Astrocyte (in vitro differentiated cells and primary cell): ENCODE data around the gene DMKN. TPM values are rescaled to one million over a fixed set of nuclear protein-coding genes. Genes with fewer than 3 reads are reported as not detected.

ENCODE experiments used
- DNase-seq: peaks from one replicate; pipeline ENCODE4 v3.0.0-alpha.2; 2010; ENCODE audit warnings: low read depth
- FAIRE-seq: peaks from 2 replicates; lab custom pipeline; 2011; peaks lifted over from hg19 to GRCh38; lab: Jason Lieb, UNC
- H2AFZ ChIP-seq: 2 replicates; pipeline ENCODE4 v1.6.0; 2012; ENCODE audit warnings: low read depth, low read length, inconsistent platforms
- H3K27ac ChIP-seq: 2 replicates; pipeline ENCODE4 v1.5.1; 2011; ENCODE audit warnings: low read depth, low read length, inconsistent platforms
- H3K27me3 ChIP-seq: 2 replicates; pipeline ENCODE4 v1.6.0; 2011; ENCODE audit warnings: low read length, inconsistent platforms; ENCODE audit not compliant: insufficient read depth
- H3K36me3 ChIP-seq: 2 replicates; pipeline ENCODE4 v1.5.1; 2011; ENCODE audit warnings: low read length, inconsistent platforms; ENCODE audit not compliant: insufficient read depth
- H3K4me1 ChIP-seq: 2 replicates; pipeline ENCODE4 v1.5.1; 2011; ENCODE audit warnings: low read length, inconsistent platforms; ENCODE audit not compliant: insufficient read depth
- H3K4me2 ChIP-seq: 2 replicates; pipeline ENCODE4 v1.6.0; 2012; ENCODE audit warnings: low read length, inconsistent platforms
- H3K4me3 ChIP-seq: 2 replicates; pipeline ENCODE4 v1.5.1; 2011; ENCODE audit warnings: low read depth, mild to moderate bottlenecking, low read length, inconsistent platforms; ENCODE audit not compliant: insufficient read depth
- H3K79me2 ChIP-seq: 2 replicates; pipeline ENCODE4 v1.6.0; 2012; ENCODE audit warnings: mild to moderate bottlenecking, low read length, inconsistent platforms; ENCODE audit not compliant: insufficient read depth
- H3K9ac ChIP-seq: 2 replicates; pipeline ENCODE4 v1.6.0; 2012; ENCODE audit warnings: mild to moderate bottlenecking, low read length, inconsistent platforms
- H3K9me3 ChIP-seq: 2 replicates; pipeline ENCODE4 v1.5.1; 2012; ENCODE audit warnings: low read depth, mild to moderate bottlenecking, low read length, inconsistent platforms; ENCODE audit not compliant: insufficient read depth
- H4K20me1 ChIP-seq: 2 replicates; pipeline ENCODE4 v1.6.0; 2012; ENCODE audit warnings: low read length, inconsistent platforms; ENCODE audit not compliant: insufficient read depth
- H3K27ac Mint-ChIP-seq: one replicate; pipeline ENCODE4 v1.8.0; 2021; ENCODE audit warnings: mild to moderate bottlenecking, mixed read lengths; ENCODE audit not compliant: unreplicated experiment
- H3K27me3 Mint-ChIP-seq: one replicate; pipeline ENCODE4 v1.8.0; 2021; ENCODE audit warnings: low read depth, mixed read lengths; ENCODE audit not compliant: unreplicated experiment
- H3K36me3 Mint-ChIP-seq: one replicate; pipeline ENCODE4 v1.8.0; 2021; ENCODE audit warnings: low read depth, mixed read lengths; ENCODE audit not compliant: unreplicated experiment
- H3K4me1 Mint-ChIP-seq: one replicate; pipeline ENCODE4 v1.8.0; 2021; ENCODE audit warnings: low read depth, mixed read lengths; ENCODE audit not compliant: unreplicated experiment
- H3K4me3 Mint-ChIP-seq: one replicate; pipeline ENCODE4 v1.8.0; 2021; ENCODE audit warnings: mild to moderate bottlenecking, moderate library complexity, mixed read lengths; ENCODE audit not compliant: unreplicated experiment
- H3K9me3 Mint-ChIP-seq: one replicate; pipeline ENCODE4 v1.8.0; 2021; ENCODE audit warnings: mild to moderate bottlenecking, mixed read lengths; ENCODE audit not compliant: unreplicated experiment
- EZH2 ChIP-seq: IDR thresholded peaks from 2 replicates; pipeline ENCODE4 v1.6.1; 2012; ENCODE audit warnings: mild to moderate bottlenecking, low read length, inconsistent platforms; ENCODE audit not compliant: insufficient read depth
- total RNA-seq: library from RNA; stranded (reverse); gene quantifications from 2 replicates; pipeline ENCODE4 v1.2.1, GENCODE V29; 2021
- TF ChIP-seq, protein P1 (sequence below): IDR thresholded peaks from 2 replicates; pipeline ENCODE4 v1.5.1; 2011; ENCODE audit warnings: low read depth, mild to moderate bottlenecking, inconsistent platforms, low read length, moderate library complexity; ENCODE audit not compliant: insufficient read depth

Gene DMKN
- total RNA-seq, 1 donor from 2014 or later, result 56.9 TPM

DNA sequence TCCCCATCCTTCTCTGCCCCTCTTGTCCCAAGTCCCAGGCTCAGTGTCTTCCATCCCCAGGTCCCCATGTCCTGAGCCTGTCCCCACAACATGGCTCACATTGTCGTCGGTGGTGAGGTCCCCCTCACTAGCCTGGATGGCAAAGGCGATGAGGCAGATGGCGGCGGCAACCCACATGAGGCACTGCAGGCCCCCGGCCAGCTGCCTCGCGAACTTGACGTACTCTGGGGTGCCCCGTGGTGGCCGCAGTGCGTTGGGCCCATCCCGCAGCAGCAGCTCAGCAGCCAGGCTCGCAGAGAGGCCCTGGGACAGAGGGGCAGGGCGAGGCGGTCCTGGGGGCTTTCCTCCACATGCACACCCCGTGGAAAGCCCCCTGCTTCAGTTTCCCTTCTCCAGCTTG lies 48.9 kb upstream of the DMKN start:
- FAIRE-seq, result no peak
- Histone ChIP-seq H3K4me3 (no peak overlapping the region), H3K4me1 (peaks cover 2% of the 10 kb centered on the region), H4K20me1 (no peaks in the 10 kb centered on the region), H3K36me3 (no peaks in the 10 kb centered on the region), H3K9me3 (no peaks in the 10 kb centered on the region), H3K4me2 (no peak overlapping the region), H3K27me3 (peaks cover 12% of the 10 kb centered on the region), H2AFZ (no peak overlapping the region), H3K27ac (no peak overlapping the region), H3K79me2 (no peaks in the 10 kb centered on the region), H3K9ac (no peak overlapping the region)
- TF ChIP-seq EZH2, result no peak
- TF ChIP-seq, protein P1, sequence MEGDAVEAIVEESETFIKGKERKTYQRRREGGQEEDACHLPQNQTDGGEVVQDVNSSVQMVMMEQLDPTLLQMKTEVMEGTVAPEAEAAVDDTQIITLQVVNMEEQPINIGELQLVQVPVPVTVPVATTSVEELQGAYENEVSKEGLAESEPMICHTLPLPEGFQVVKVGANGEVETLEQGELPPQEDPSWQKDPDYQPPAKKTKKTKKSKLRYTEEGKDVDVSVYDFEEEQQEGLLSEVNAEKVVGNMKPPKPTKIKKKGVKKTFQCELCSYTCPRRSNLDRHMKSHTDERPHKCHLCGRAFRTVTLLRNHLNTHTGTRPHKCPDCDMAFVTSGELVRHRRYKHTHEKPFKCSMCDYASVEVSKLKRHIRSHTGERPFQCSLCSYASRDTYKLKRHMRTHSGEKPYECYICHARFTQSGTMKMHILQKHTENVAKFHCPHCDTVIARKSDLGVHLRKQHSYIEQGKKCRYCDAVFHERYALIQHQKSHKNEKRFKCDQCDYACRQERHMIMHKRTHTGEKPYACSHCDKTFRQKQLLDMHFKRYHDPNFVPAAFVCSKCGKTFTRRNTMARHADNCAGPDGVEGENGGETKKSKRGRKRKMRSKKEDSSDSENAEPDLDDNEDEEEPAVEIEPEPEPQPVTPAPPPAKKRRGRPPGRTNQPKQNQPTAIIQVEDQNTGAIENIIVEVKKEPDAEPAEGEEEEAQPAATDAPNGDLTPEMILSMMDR, result no peak
- no peaks in the 10 kb centered on the region for H3K36me3 Mint-ChIP-seq
- H3K4me1 Mint-ChIP-seq, result no peaks in the 10 kb centered on the region
- no peak overlapping the region for H3K4me3 Mint-ChIP-seq
- peaks cover 51% of the 10 kb centered on the region for H3K27me3 Mint-ChIP-seq
- H3K9me3 Mint-ChIP-seq, result no peaks in the 10 kb centered on the region
- DNase-seq, result no peak
- H3K27ac Mint-ChIP-seq, result no peak overlapping the region

DNA sequence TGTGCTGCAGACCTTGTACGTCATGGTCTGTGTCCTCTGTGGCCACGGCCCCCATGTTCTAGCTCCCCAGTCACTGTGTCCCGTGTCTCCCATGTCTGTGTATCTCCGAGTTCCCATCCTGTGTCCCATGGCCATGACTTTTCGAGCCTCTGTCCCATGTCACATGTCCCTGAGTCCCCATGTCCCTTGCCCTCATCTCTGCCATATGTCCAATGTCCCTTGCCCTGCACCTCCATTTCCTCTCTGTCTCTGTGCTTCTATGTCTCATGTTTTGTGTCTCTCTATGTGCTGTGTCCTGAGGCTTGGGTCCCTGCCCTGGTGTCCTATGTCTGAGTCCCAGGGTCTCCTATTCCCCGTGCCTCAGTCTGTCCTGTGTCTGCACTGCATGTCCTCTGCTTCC lies 48.0 kb upstream of the DMKN start:
- H3K9me3 Mint-ChIP-seq, result no peaks in the 10 kb centered on the region
- H3K79me2 ChIP-seq, result no peaks in the 10 kb centered on the region
- H3K4me3 ChIP-seq, result no peak overlapping the region
- H3K4me2 ChIP-seq, result no peak overlapping the region
- no peak overlapping the region for H2AFZ ChIP-seq
- no peaks in the 10 kb centered on the region for H3K4me1 Mint-ChIP-seq
- H3K27ac Mint-ChIP-seq, result no peak overlapping the region
- H3K36me3 Mint-ChIP-seq, result no peaks in the 10 kb centered on the region
- H3K27me3 ChIP-seq, result peaks cover 12% of the 10 kb centered on the region
- no peaks in the 10 kb centered on the region for H3K9me3 ChIP-seq
- no peaks in the 10 kb centered on the region for H3K36me3 ChIP-seq
- FAIRE-seq (no peak), DNase-seq (no peak)
- peaks cover 2% of the 10 kb centered on the region for H3K4me1 ChIP-seq
- H3K27ac ChIP-seq, result no peak overlapping the region
- H3K27me3 Mint-ChIP-seq, result peaks cover 56% of the 10 kb centered on the region
- H3K4me3 Mint-ChIP-seq, result no peak overlapping the region
- no peaks in the 10 kb centered on the region for H4K20me1 ChIP-seq
- TF ChIP-seq, protein P1, result no peak
- no peak for TF ChIP-seq EZH2
- no peak overlapping the region for H3K9ac ChIP-seq

DNA sequence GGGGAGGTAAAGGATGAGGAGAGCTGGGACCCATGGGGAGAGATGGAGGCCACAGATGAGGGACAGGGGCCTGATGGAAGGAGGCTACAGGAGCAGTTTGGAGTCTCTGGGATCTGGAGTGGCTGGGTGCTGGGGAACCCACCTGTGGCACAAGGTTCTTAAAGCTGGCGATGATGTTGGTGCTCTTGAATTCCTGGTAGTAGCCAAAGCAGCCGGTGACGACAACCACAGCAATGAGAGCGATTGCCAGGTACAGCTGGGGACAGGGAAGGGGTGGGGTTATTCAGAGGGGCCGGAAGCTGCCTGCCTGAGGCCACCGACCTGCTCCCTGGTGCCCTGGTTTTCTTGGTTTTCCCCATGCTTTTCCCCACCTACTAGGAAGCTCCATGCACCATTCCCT lies 47.2 kb upstream of the DMKN start:
- peaks cover 12% of the 10 kb centered on the region for H3K27me3 ChIP-seq
- no peaks in the 10 kb centered on the region for H4K20me1 ChIP-seq
- Mint-ChIP-seq H3K4me1 (no peaks in the 10 kb centered on the region), H3K36me3 (no peaks in the 10 kb centered on the region), H3K9me3 (no peaks in the 10 kb centered on the region), H3K4me3 (no peak overlapping the region), H3K27ac (no peak overlapping the region), H3K27me3 (peaks cover 62% of the 10 kb centered on the region)
- TF ChIP-seq, protein P1, result no peak
- TF ChIP-seq EZH2, result no peak
- H3K4me3 ChIP-seq, result no peak overlapping the region
- peaks cover 2% of the 10 kb centered on the region for H3K4me1 ChIP-seq
- no peak overlapping the region for H3K4me2 ChIP-seq
- no peak overlapping the region for H2AFZ ChIP-seq
- FAIRE-seq (no peak), DNase-seq (no peak)
- H3K9me3 ChIP-seq, result no peaks in the 10 kb centered on the region
- no peak overlapping the region for H3K9ac ChIP-seq
- no peaks in the 10 kb centered on the region for H3K79me2 ChIP-seq
- H3K27ac ChIP-seq, result no peak overlapping the region
- H3K36me3 ChIP-seq, result no peaks in the 10 kb centered on the region
